H1 (cell line): ENCODE results near the gene SOX6. TPM values are rescaled to one million over a fixed set of nuclear protein-coding genes. Genes with fewer than 3 reads are reported as not detected.

Experiments
- CTCF ChIA-PET: fragments of 300-600 bp; sonication (Branson Sonifier 250); formaldehyde crosslinking; loops from one replicate; lab custom pipeline; 2021; ENCODE audit not compliant: partially characterized antibody; lab: Charles Lee
- POLR2A ChIA-PET: fragments of 300-600 bp; sonication (Branson Sonifier 250); formaldehyde crosslinking; loops from one replicate; lab custom pipeline; 2021; ENCODE audit warnings: inconsistent platforms; ENCODE audit not compliant: partially characterized antibody; lab: Charles Lee
- DNase-seq, 2 experiments: peaks; one replicate each; pipeline versions ENCODE4 v3.0.0 to v3.0.0-alpha.2; 2010 to 2022; ENCODE audit warnings: low spot score in 2 of 2, low read depth in 1 of 2, mixed read lengths in 1 of 2
- FAIRE-seq: peaks from 2 replicates; lab custom pipeline; 2011; peaks lifted over from hg19 to GRCh38; lab: Jason Lieb, UNC
- H2AFZ ChIP-seq: 2 replicates; pipeline ENCODE4 v1.8.1; 2012; ENCODE audit warnings: low read length, inconsistent platforms
- H2AK5ac ChIP-seq: 2 replicates; pipeline ENCODE4 v1.6.1; 2013; ENCODE audit warnings: low read depth, low read length
- H2BK120ac ChIP-seq: replicated peaks from 2 replicates; pipeline ENCODE3; 2013; ENCODE audit warnings: low read depth, low read length, inconsistent platforms
- H2BK12ac ChIP-seq: 2 replicates; pipeline ENCODE4 v1.6.1; 2013; ENCODE audit warnings: low read depth, low read length
- H2BK15ac ChIP-seq: 2 replicates; pipeline ENCODE4 v1.6.1; 2013; ENCODE audit warnings: low read length
- H2BK20ac ChIP-seq: 2 replicates; pipeline ENCODE4 v1.6.1; 2013; ENCODE audit warnings: low read length
- H2BK5ac ChIP-seq: 2 replicates; pipeline ENCODE4 v1.6.1; 2013; ENCODE audit warnings: low read depth, low read length
- H3K14ac ChIP-seq: 2 replicates; pipeline ENCODE4 v1.6.1; 2013; ENCODE audit warnings: inconsistent platforms; ENCODE audit not compliant: insufficient read length
- H3K18ac ChIP-seq: 2 replicates; pipeline ENCODE4 v1.6.1; 2013; ENCODE audit warnings: low read length; ENCODE audit errors: extremely low read depth
- H3K23ac ChIP-seq: 2 replicates; pipeline ENCODE4 v1.6.1; 2013; ENCODE audit warnings: inconsistent platforms; ENCODE audit not compliant: insufficient read length
- H3K23me2 ChIP-seq: 2 replicates; pipeline ENCODE4 v1.6.1; 2013; ENCODE audit warnings: low read depth, low read length
- H3K27ac ChIP-seq: 2 replicates; pipeline ENCODE4 v1.6.1; 2011; ENCODE audit warnings: low read depth, low read length, inconsistent platforms
- H3K27me3 ChIP-seq, 4 experiments: replicated peaks in 1 of 4; 1 replicate in 1 of 4; 2 replicates in 3 of 4; pipeline versions ENCODE4 v1.6.1 to v1.8.1; 2011 to 2013; ENCODE audit warnings: low read length in 3 of 4, mild to moderate bottlenecking in 3 of 4, inconsistent platforms in 2 of 4, mixed read lengths in 2 of 4, moderate library complexity in 1 of 4; ENCODE audit not compliant: control insufficient read depth in 3 of 4, insufficient read depth in 3 of 4; ENCODE audit errors: extremely low read depth in 1 of 4
- H3K36me3 ChIP-seq, 4 experiments: 2 replicates each; pipeline versions ENCODE4 v1.6.1 to v1.8.1; 2011 to 2013; ENCODE audit warnings: mild to moderate bottlenecking in 4 of 4, low read length in 3 of 4, moderate library complexity in 2 of 4, control low read depth in 1 of 4, inconsistent platforms in 1 of 4; ENCODE audit not compliant: insufficient read depth in 4 of 4, control insufficient read depth in 2 of 4
- H3K4ac ChIP-seq: replicated peaks from 2 replicates; pipeline ENCODE3; 2013; ENCODE audit warnings: low read length, low read depth, mixed read lengths, inconsistent platforms; ENCODE audit not compliant: insufficient read length
- H3K4me1 ChIP-seq, 4 experiments: replicated peaks in 1 of 4; 1 replicate in 1 of 4; 2 replicates in 3 of 4; pipeline versions ENCODE4 v1.6.1 to v1.8.1; 2011 to 2013; ENCODE audit warnings: low read length in 3 of 4, inconsistent platforms in 2 of 4, mixed read lengths in 1 of 4; ENCODE audit not compliant: insufficient read depth in 4 of 4, control insufficient read depth in 3 of 4
- H3K4me2 ChIP-seq, 2 experiments: 2 replicates each; pipeline versions ENCODE4 v1.6.1 to v1.8.1; 2011 to 2013; ENCODE audit warnings: low read depth in 2 of 2, low read length in 2 of 2, control low read depth in 1 of 2, inconsistent platforms in 1 of 2, mild to moderate bottlenecking in 1 of 2; ENCODE audit not compliant: insufficient read depth in 1 of 2
- H3K4me3 ChIP-seq, 4 experiments: fragments of 200-600, 300-600 bp in 1 of 4; sonication (generic), shearing (Covaris generic), sonication (Bioruptor Twin) in 1 of 4; 2 replicates each; pipeline versions ENCODE4 v1.5.1 to v1.8.1; 2011 to 2016; ENCODE audit warnings: low read length in 4 of 4, low read depth in 3 of 4, control low read depth in 2 of 4, inconsistent platforms in 2 of 4, mild to moderate bottlenecking in 2 of 4, mixed read lengths in 1 of 4, moderate library complexity in 1 of 4; ENCODE audit not compliant: insufficient read depth in 2 of 4; ENCODE audit errors: extremely low read depth in 1 of 4
- H3K56ac ChIP-seq: replicated peaks from 2 replicates; pipeline ENCODE3; 2013; ENCODE audit warnings: low read depth, mild to moderate bottlenecking, mixed read lengths, low read length, inconsistent platforms; ENCODE audit not compliant: insufficient read length
- H3K79me1 ChIP-seq: 2 replicates; pipeline ENCODE4 v1.6.1; 2013; ENCODE audit warnings: low read depth, low read length, control low read depth
- H3K79me2 ChIP-seq, 2 experiments: 2 replicates each; pipeline versions ENCODE4 v1.6.1 to v1.8.1; 2012 to 2013; ENCODE audit warnings: low read length in 2 of 2, mild to moderate bottlenecking in 2 of 2, inconsistent platforms in 1 of 2; ENCODE audit not compliant: insufficient read depth in 2 of 2, control insufficient read depth in 1 of 2
- H3K9ac ChIP-seq, 4 experiments: replicated peaks in 1 of 4; 1 replicate in 1 of 4; 2 replicates in 3 of 4; pipeline versions ENCODE4 v1.6.1 to v1.8.1; 2011 to 2013; ENCODE audit warnings: low read depth in 3 of 4, low read length in 3 of 4, control low read depth in 2 of 4, mild to moderate bottlenecking in 2 of 4, moderate library complexity in 2 of 4, inconsistent platforms in 1 of 4; ENCODE audit errors: extremely low read depth in 1 of 4
- H3K9me3 ChIP-seq, 2 experiments: 2 replicates each; pipeline versions ENCODE4 v1.6.1 to v1.8.1; 2012 to 2013; ENCODE audit warnings: mild to moderate bottlenecking in 2 of 2, moderate library complexity in 2 of 2, control low read depth in 1 of 2, inconsistent platforms in 1 of 2, low read depth in 1 of 2, low read length in 1 of 2, mixed read lengths in 1 of 2; ENCODE audit not compliant: insufficient read depth in 2 of 2
- H4K20me1 ChIP-seq, 2 experiments: replicated peaks in 1 of 2; 2 replicates each; pipeline versions ENCODE3 to v1.8.1; 2011 to 2013; ENCODE audit warnings: inconsistent platforms in 2 of 2, low read length in 2 of 2, mild to moderate bottlenecking in 1 of 2; ENCODE audit not compliant: insufficient read depth in 2 of 2, control insufficient read depth in 1 of 2
- H4K5ac ChIP-seq: 2 replicates; pipeline ENCODE4 v1.6.1; 2013; ENCODE audit warnings: low read length, low read depth, mixed read lengths, inconsistent platforms; ENCODE audit not compliant: insufficient read length
- H4K8ac ChIP-seq: 2 replicates; pipeline ENCODE4 v1.8.0; 2013; ENCODE audit warnings: mild to moderate bottlenecking, moderate library complexity, low read length, inconsistent platforms; ENCODE audit not compliant: insufficient read depth; ENCODE audit errors: extremely low read depth
- H4K91ac ChIP-seq: replicated peaks from 2 replicates; pipeline ENCODE3; 2013; ENCODE audit warnings: low read length, mixed read lengths, inconsistent platforms; ENCODE audit not compliant: insufficient read length
- MAFK ChIP-seq: IDR thresholded peaks from 2 replicates; pipeline ENCODE4 v1.6.1; 2012; ENCODE audit warnings: low read depth, mild to moderate bottlenecking, improper control_type of control experiment, low read length
- WGBS, 2 experiments: shearing (Covaris generic) in 1 of 2; methylation state at CpG; one replicate each; pipeline versions ENCODE4 v1.1.6 to v1.1.7; 2013 to 2015; ENCODE audit warnings: low lambda C conversion rate in 2 of 2, mixed read lengths in 2 of 2, inconsistent platforms in 1 of 2, low coverage in 1 of 2, missing lambda C conversion rate in 1 of 2; ENCODE audit not compliant: insufficient replicate concordance in 2 of 2, insufficient coverage in 1 of 2, insufficient read length in 1 of 2; ENCODE audit errors: extremely low coverage in 1 of 2, missing lambda C conversion rate in 1 of 2; 5-methylcytosine and 5-hydroxymethylcytosine counted together
- polyA plus RNA-seq, 7 experiments: library from polyadenylated mRNA; depleted of rRNA in 3 of 7; stranded (reverse) in 5 of 7; unstranded in 2 of 7; fragments of >200 nt in 5 of 7; fragments of 200-250 nt in 2 of 7; gene quantifications; 1 replicate in 5 of 7; 2 replicates in 1 of 7; 4 replicates in 1 of 7; pipeline versions ENCODE4 v1.2.1 to v1.2.3, GENCODE V29; 2011 to 2013; ENCODE audit warnings: missing spikeins in 2 of 7, mixed read lengths in 2 of 7
- total RNA-seq: library from RNA; stranded (reverse); fragmentation: NEBNext Ultra II Directional; extraction: Animal tissue kit (Norgen Biotek cat#: 25700); gene quantifications from 2 replicates; pipeline ENCODE4 v1.2.1, GENCODE V29; 2021

SOX6 gene
- total and polyA plus RNA-seq, 2 of the 8 experiments (the other 6 are each of a cell fraction or from before 2014, with no cell fraction given), result 0.09 TPM; not detected in 1

- FAIRE-seq (no peak), DNase-seq (no peak)
- Histone ChIP-seq H3K4me3 (no peak overlapping the region), H3K23me2 (no peaks in the 10 kb centered on the region), H2AK5ac (no peak overlapping the region), H3K9ac (no peak overlapping the region), H3K4ac (no peak overlapping the region), H3K56ac (no peak overlapping the region), H3K18ac (no peak overlapping the region), H3K79me2 (no peaks in the 10 kb centered on the region), H2BK20ac (no peak overlapping the region), H3K27ac (no peak overlapping the region), H3K36me3 (no peaks in the 10 kb centered on the region), H3K23ac (no peak overlapping the region), H4K5ac (no peak overlapping the region), H2BK12ac (no peak overlapping the region), H4K20me1 (no peaks in the 10 kb centered on the region), H2BK15ac (no peak overlapping the region), H4K91ac (no peak overlapping the region), H2AFZ (no peak overlapping the region), H2BK120ac (no peak overlapping the region), H3K4me1 (peaks cover 0 to 1% (median 0%) of the 10 kb centered on the region in 4 experiments; a peak in 1 of 7 replicates), H2BK5ac (no peak overlapping the region), H3K9me3 (no peaks in the 10 kb centered on the region), H3K79me1 (no peaks in the 10 kb centered on the region), H4K8ac (no peak overlapping the region), H3K4me2 (no peak overlapping the region), H3K14ac (no peak overlapping the region), H3K27me3 (no peaks in the 10 kb centered on the region; a peak in 1 of 7 replicates)
- ChIA-PET POLR2A (no interaction called here), CTCF (no interaction called here)
- TF ChIP-seq MAFK, result no peak
- 90% methylated on average over 1 of the region's 1 CpG; no CpG with 5 or more reads in 1 of the 2 experiments for WGBS, 2 experiments
Observed at GRCh38 chr11:16361108-16361865, 4.9 kb upstream of the SOX6 start.
